GM23248 (cell line): ENCODE results near the gene FARS2.

Experiments
- EZH2 ChIP-seq: fragments of 200-600 bp; sonication (generic); IDR thresholded peaks from 2 replicates; pipeline ENCODE4 v1.6.1; 2018; ENCODE audit warnings: antibody characterized with exemption, mild to moderate bottlenecking; ENCODE audit not compliant: insufficient read depth, poor library complexity, severe bottlenecking
- EZH2phosphoT487 ChIP-seq: fragments of 200-600 bp; sonication (generic); IDR thresholded peaks from 2 replicates; pipeline ENCODE4 v1.6.1; 2018; ENCODE audit warnings: antibody characterized with exemption, moderate library complexity, mild to moderate bottlenecking, low read depth; ENCODE audit not compliant: insufficient read depth

- TF ChIP-seq EZH2 (no peak), EZH2phosphoT487 (no peak)
Observed at GRCh38 chr6:5359417-5359816, 98.1 kb downstream of the FARS2 start.
